ENCODE results near the gene PCDH9. TPM values are rescaled to one million over a fixed set of nuclear protein-coding genes. Genes with fewer than 3 reads are reported as not detected.

The PCDH9 gene
- total RNA-seq, 1 donor from 2014 or later: 5.1 TPM

DNA sequence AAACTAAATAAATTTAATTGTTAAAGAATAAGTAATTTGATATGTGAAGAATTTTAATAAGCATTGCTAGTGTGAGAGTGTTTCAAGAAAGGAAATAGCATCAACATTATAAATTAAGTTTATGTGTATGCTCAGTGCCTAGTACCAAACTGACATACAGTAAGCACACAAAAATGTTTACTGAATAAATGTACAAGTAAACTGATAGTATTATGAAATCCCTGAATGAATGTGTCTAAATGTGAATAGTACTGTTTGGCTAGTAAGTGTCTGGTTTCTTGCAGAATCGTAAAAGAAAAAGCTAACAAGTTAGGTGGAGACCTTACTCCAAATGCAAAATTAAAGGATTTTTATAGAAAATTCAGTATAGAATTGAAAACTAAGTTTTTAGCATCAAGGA lies 233.6 kb downstream of the PCDH9 start:
- Histone ChIP-seq H3K27ac (no peak overlapping the region), H3K4me1 (peaks cover 5% of the 10 kb centered on the region), H3K27me3 (no peaks in the 10 kb centered on the region), H3K9me3 (no peaks in the 10 kb centered on the region), H3K36me3 (no peaks in the 10 kb centered on the region), H3K4me3 (no peak overlapping the region)
- no peak for DNase-seq
- no peak for TF ChIP-seq CTCF (IDR thresholded peaks at IDR 0.05)
- intact Hi-C loops (cut with DNase I): no loop called here
- no peak for ATAC-seq

DNA sequence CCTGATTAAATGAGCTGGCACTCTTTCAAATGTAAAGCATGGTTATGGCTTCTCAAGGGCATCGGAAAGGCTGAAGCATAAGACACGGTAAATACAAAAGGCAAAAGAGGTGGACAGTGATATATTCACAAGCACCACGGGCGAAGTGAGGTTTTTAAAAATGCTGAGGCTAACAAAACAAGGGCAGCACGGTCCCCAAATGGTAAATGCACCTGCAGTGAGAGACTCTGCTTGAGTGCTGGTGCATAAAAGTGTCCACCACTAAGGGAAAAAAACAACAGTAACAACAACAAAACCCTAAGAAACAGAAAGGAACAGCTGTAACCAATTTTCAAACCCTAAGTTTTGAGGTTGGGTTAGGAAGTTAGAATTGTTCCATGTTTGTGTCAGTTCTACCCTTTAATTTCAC lies 234.9 kb downstream of the PCDH9 start:
- Histone ChIP-seq H3K27ac (no peak overlapping the region), H3K9me3 (no peaks in the 10 kb centered on the region), H3K27me3 (no peaks in the 10 kb centered on the region), H3K36me3 (no peaks in the 10 kb centered on the region), H3K4me3 (no peak overlapping the region), H3K4me1 (peaks cover 5% of the 10 kb centered on the region)
- DNase-seq (no peak), ATAC-seq (no peak)
- no peak for TF ChIP-seq CTCF (IDR thresholded peaks at IDR 0.05)
- intact Hi-C loops (cut with DNase I): no loop called here

DNA sequence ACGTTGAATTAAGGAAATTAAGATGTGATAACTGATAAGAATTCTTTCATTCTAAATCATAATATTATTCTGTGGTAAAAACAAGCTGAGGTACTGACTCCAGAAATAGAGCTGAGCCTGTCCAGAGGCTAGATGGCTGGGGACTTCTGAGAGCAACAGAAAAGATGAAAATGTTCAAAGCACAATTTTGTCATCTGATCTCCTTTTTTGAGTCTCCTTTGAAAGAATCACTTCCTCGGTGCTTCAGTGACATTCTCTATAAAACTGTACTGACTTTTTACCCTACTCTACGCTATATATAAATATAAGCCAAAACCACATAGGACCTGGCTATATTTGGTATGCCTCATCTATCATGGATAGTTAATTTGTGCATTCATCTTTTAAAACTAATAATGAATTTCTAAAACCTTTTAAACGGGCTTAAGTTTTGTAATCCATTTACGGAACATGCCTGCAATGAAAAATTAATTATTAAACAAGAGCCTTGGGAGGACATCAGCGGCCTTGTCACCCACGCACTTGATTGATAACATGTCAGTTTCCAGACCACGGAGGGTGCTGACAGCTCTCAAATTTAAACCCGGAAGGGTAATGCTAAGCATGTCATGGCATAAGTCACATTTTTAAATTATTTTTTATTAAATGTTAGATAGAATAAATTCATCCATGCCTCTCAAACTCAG lies 235.5 kb downstream of the PCDH9 start:
- H3K27me3 ChIP-seq: no peaks in the 10 kb centered on the region
- peaks cover 5% of the 10 kb centered on the region for H3K4me1 ChIP-seq
- DNase-seq (no peak), ATAC-seq (no peak)
- no peak overlapping the region for H3K27ac ChIP-seq
- H3K36me3 ChIP-seq: no peaks in the 10 kb centered on the region
- TF ChIP-seq CTCF (IDR thresholded peaks at IDR 0.05): no peak
- no peaks in the 10 kb centered on the region for H3K9me3 ChIP-seq
- intact Hi-C loops (cut with DNase I): no loop called here
- peak overlapping the region; percentile 30 for H3K4me3 ChIP-seq

- Histone ChIP-seq H3K27ac (no peak overlapping the region), H3K36me3 (no peaks in the 10 kb centered on the region), H3K9me3 (no peaks in the 10 kb centered on the region), H3K27me3 (no peaks in the 10 kb centered on the region), H3K4me1 (peaks cover 5% of the 10 kb centered on the region), H3K4me3 (peak overlapping the region; percentile 30)
- TF ChIP-seq CTCF (IDR thresholded peaks at IDR 0.05): peak; percentile 55
- intact Hi-C loops (cut with DNase I): no loop called here
- peak; percentile 99 for ATAC-seq
- DNase-seq: peak; percentile 79
Measured at GRCh38 chr13:66994097-66994496, 236.0 kb downstream of the PCDH9 start.

DNA sequence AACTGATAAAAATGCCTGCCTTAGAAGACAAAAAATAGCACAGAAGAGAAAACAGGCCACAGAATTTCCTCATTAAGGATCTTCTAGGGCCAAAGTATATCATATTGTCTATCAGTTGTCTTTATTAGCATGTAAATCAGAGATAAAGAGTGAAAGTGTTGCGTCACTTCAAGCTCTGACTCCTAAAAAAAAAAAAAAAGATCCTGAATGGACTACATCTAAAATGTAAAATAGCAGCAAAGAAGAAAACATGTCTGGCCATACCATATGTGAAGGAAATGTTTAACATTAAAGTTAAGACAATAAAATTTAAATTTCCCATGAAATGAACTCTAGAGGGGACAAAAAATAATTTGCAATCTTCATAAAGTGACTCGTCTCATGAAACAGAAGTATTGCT lies 237.4 kb downstream of the PCDH9 start:
- Histone ChIP-seq H3K27ac (no peak overlapping the region), H3K4me3 (no peak overlapping the region), H3K4me1 (peaks cover 5% of the 10 kb centered on the region), H3K9me3 (no peaks in the 10 kb centered on the region), H3K36me3 (no peaks in the 10 kb centered on the region), H3K27me3 (no peaks in the 10 kb centered on the region)
- ATAC-seq (no peak), DNase-seq (no peak)
- no peak for TF ChIP-seq CTCF (IDR thresholded peaks at IDR 0.05)
- intact Hi-C loops (cut with DNase I): no loop called here

GRCh38 chr13:66992183-66992582 lies 238.0 kb downstream of the PCDH9 start:
- Histone ChIP-seq H3K27me3 (no peaks in the 10 kb centered on the region), H3K4me3 (no peak overlapping the region), H3K36me3 (no peaks in the 10 kb centered on the region), H3K27ac (no peak overlapping the region), H3K4me1 (peaks cover 5% of the 10 kb centered on the region), H3K9me3 (no peaks in the 10 kb centered on the region)
- no peak for TF ChIP-seq CTCF (IDR thresholded peaks at IDR 0.05)
- intact Hi-C loops (cut with DNase I): no loop called here
- DNase-seq: no peak
- no peak for ATAC-seq
